ENCODE measurements around the gene MUSTN1. TPM values are rescaled to one million over a fixed set of nuclear protein-coding genes. Genes with fewer than 3 reads are reported as not detected.

MUSTN1 gene
- total and polyA plus RNA-seq, 7 donors = 4.2 to 12.7 (median 8.2) TPM; not detected in 1

GRCh38 chr3:52809662-52810377 lies 25.0 kb downstream of the MUSTN1 start:
- intact Hi-C loops (cut with DNase I) = no loop called here
- H3K4me1 ChIP-seq = no peaks in the 10 kb centered on the region
- H3K27me3 ChIP-seq = peaks cover 0 to 4% (median 0%) of the 10 kb centered on the region in 3 donors
- TF ChIP-seq CTCF (IDR thresholded peaks at IDR 0.05) = no peak
- TF ChIP-seq POLR2AphosphoS5 (IDR thresholded peaks at IDR 0.05) = no peak
- no peak for TF ChIP-seq EP300 (IDR thresholded peaks at IDR 0.05)
- no peak for TF ChIP-seq POLR2A (IDR thresholded peaks at IDR 0.05)
- H3K4me3 ChIP-seq = no peak overlapping the region
- no peak for DNase-seq
- H3K9me3 ChIP-seq = no peaks in the 10 kb centered on the region
- H3K27ac ChIP-seq = no peak overlapping the region
- no peaks in the 10 kb centered on the region for H3K36me3 ChIP-seq
- WGBS, 2 donors = 47 to 74% methylated on average over 7 of the region's 7 CpGs

GRCh38 chr3:52809149-52809548 lies 25.7 kb downstream of the MUSTN1 start:
- Histone ChIP-seq H3K4me1 (no peaks in the 10 kb centered on the region), H3K27me3 (peaks cover 0 to 4% (median 0%) of the 10 kb centered on the region in 3 donors), H3K36me3 (no peaks in the 10 kb centered on the region), H3K27ac (no peak overlapping the region), H3K4me3 (no peak overlapping the region), H3K9me3 (no peaks in the 10 kb centered on the region)
- WGBS, 2 donors = 76 to 82% methylated on average over 2 of the region's 2 CpGs
- intact Hi-C loops (cut with DNase I) = no loop called here
- no peak for TF ChIP-seq POLR2A (IDR thresholded peaks at IDR 0.05)
- TF ChIP-seq CTCF (IDR thresholded peaks at IDR 0.05) = no peak
- no peak for TF ChIP-seq EP300 (IDR thresholded peaks at IDR 0.05)
- TF ChIP-seq POLR2AphosphoS5 (IDR thresholded peaks at IDR 0.05) = no peak
- DNase-seq = no peak

- no peaks in the 10 kb centered on the region for H3K4me1 ChIP-seq
- H3K36me3 ChIP-seq = no peaks in the 10 kb centered on the region
- DNase-seq = no peak
- no peak overlapping the region for H3K27ac ChIP-seq
- H3K9me3 ChIP-seq = no peaks in the 10 kb centered on the region
- peaks cover 0 to 4% (median 0%) of the 10 kb centered on the region in 3 donors for H3K27me3 ChIP-seq
- intact Hi-C loops (cut with DNase I) = no loop called here
- H3K4me3 ChIP-seq = no peak overlapping the region
- WGBS, 2 donors = 80 to 81% methylated on average over 19 of the region's 19 CpGs
- TF ChIP-seq POLR2A (IDR thresholded peaks at IDR 0.05) = no peak
- TF ChIP-seq EP300 (IDR thresholded peaks at IDR 0.05) = no peak
- no peak for TF ChIP-seq CTCF (IDR thresholded peaks at IDR 0.05)
- no peak for TF ChIP-seq POLR2AphosphoS5 (IDR thresholded peaks at IDR 0.05)
Measured at GRCh38 chr3:52805270-52806039, 29.4 kb downstream of the MUSTN1 start.

GRCh38 chr3:52801839-52802238 lies 33.0 kb downstream of the MUSTN1 start:
- no peak for DNase-seq
- peaks cover 0 to 4% (median 0%) of the 10 kb centered on the region in 3 donors for H3K27me3 ChIP-seq
- no peaks in the 10 kb centered on the region for H3K9me3 ChIP-seq
- no peaks in the 10 kb centered on the region for H3K36me3 ChIP-seq
- no peak overlapping the region for H3K4me3 ChIP-seq
- intact Hi-C loops (cut with DNase I) = no loop called here
- TF ChIP-seq CTCF (IDR thresholded peaks at IDR 0.05) = no peak
- TF ChIP-seq EP300 (IDR thresholded peaks at IDR 0.05) = no peak
- TF ChIP-seq POLR2AphosphoS5 (IDR thresholded peaks at IDR 0.05) = no peak
- TF ChIP-seq POLR2A (IDR thresholded peaks at IDR 0.05) = no peak
- no peak overlapping the region for H3K27ac ChIP-seq
- no peaks in the 10 kb centered on the region for H3K4me1 ChIP-seq
- WGBS, 2 donors = 79 to 81% methylated on average over 5 of the region's 5 CpGs

Data from sigmoid colon (tissue), 7 donors.